Activated CD8-positive, alpha-beta T cell treated with anti-CD3 and anti-CD28 coated beads for 36 hours (primary cell): Measurements from ENCODE around the gene SYK. TPM values are rescaled to one million over a fixed set of nuclear protein-coding genes. Genes with fewer than 3 reads are reported as not detected.

ENCODE experiments used
- ATAC-seq: fragments of 200-7000 bp; cut with Tn5 transposase; one replicate; pipeline ENCODE4 v1.10.0; 2021; ENCODE audit warnings: mild to moderate bottlenecking, moderate library complexity
- CTCF ChIA-PET: fragments of 350-600 bp; sonication (Branson Sonifier 250); formaldehyde crosslinking; loops from one replicate; lab custom pipeline; 2021; ENCODE audit warnings: antibody characterized with exemption; lab: Charles Lee
- POLR2A ChIA-PET: fragments of 350-600 bp; sonication (Branson Sonifier 250); formaldehyde crosslinking; loops from one replicate; lab custom pipeline; 2021; ENCODE audit warnings: antibody characterized with exemption; lab: Charles Lee
- DNase-seq: peaks from one replicate; pipeline ENCODE4 v3.0.0-alpha.2; 2020
- H3K27ac Mint-ChIP-seq: one replicate; pipeline ENCODE4 v1.8.0; 2021; ENCODE audit warnings: mild to moderate bottlenecking, mixed read lengths
- H3K27me3 Mint-ChIP-seq: one replicate; pipeline ENCODE4 v1.8.0; 2021; ENCODE audit warnings: mixed read lengths
- H3K36me3 Mint-ChIP-seq: one replicate; pipeline ENCODE4 v1.8.0; 2021; ENCODE audit warnings: low read depth, mixed read lengths
- H3K4me1 Mint-ChIP-seq: one replicate; pipeline ENCODE4 v1.8.0; 2021; ENCODE audit warnings: low read depth, mixed read lengths
- H3K4me3 Mint-ChIP-seq: one replicate; pipeline ENCODE4 v1.8.0; 2021; ENCODE audit warnings: mild to moderate bottlenecking, moderate library complexity, mixed read lengths
- H3K9me3 Mint-ChIP-seq: one replicate; pipeline ENCODE4 v1.8.0; 2021; ENCODE audit warnings: mixed read lengths
- CTCF ChIP-seq: fragments of 200-600 bp; IDR thresholded peaks from one replicate; pipeline ENCODE4 v1.8.0; 2022; ENCODE audit warnings: antibody characterized with exemption, mild to moderate bottlenecking
- intact Hi-C: fragments of 100-400 bp; cut with micrococcal nuclease; formaldehyde crosslinking; loops from one replicate; pipeline ENCODE4 v1.10.0; 2022
- total RNA-seq, 2 experiments: library from RNA; stranded (reverse); gene quantifications; one replicate each; pipeline ENCODE4 v1.2.3, GENCODE V29; 2021

The SYK gene
- total RNA-seq, 2 experiments from 2014 or later = 0.20 to 0.56 TPM

GRCh38 chr9:90821697-90822096, 20.1 kb downstream of the SYK start:
- no peak for DNase-seq
- Mint-ChIP-seq H3K36me3 (no peaks in the 10 kb centered on the region), H3K27ac (no peak overlapping the region), H3K9me3 (no peaks in the 10 kb centered on the region), H3K4me3 (no peak overlapping the region), H3K27me3 (peaks cover 6% of the 10 kb centered on the region), H3K4me1 (no peaks in the 10 kb centered on the region)
- CTCF ChIA-PET = no interaction called here
- no peak for ATAC-seq
- TF ChIP-seq CTCF = no peak
- intact Hi-C loops = no loop called here
- POLR2A ChIA-PET = no interaction called here

GRCh38 chr9:90822866-90823265, 21.2 kb downstream of the SYK start:
- DNase-seq = no peak
- Mint-ChIP-seq H3K4me1 (no peaks in the 10 kb centered on the region), H3K4me3 (no peak overlapping the region), H3K9me3 (no peaks in the 10 kb centered on the region), H3K36me3 (no peaks in the 10 kb centered on the region), H3K27ac (no peak overlapping the region), H3K27me3 (peaks cover 8% of the 10 kb centered on the region)
- ChIA-PET CTCF (no interaction called here), POLR2A (no interaction called here)
- no peak for TF ChIP-seq CTCF
- intact Hi-C loops = no loop called here
- ATAC-seq = no peak

DNA sequence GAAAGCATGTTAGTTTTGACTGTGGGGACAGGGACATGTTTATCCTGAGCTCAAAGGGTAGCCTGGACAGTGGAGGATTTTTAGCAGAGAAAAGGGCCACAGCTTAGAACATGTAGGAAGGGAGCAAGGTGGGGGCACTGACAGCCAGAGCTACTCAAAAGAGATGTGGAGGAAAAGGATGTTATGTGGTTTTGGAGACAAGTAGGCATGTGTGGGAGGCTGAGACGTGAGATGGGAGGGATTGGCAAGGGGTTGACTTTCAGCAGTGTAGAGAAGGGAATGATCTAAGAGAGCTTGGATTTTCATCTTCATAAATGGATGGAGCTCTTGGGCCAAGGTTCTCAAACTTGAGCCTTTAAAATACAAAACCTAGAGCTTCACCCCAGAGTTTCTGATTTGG, 24.0 kb downstream of the SYK start:
- ATAC-seq (no peak), DNase-seq (no peak)
- H3K36me3 Mint-ChIP-seq = no peaks in the 10 kb centered on the region
- ChIA-PET POLR2A (no interaction called here), CTCF (no interaction called here)
- intact Hi-C loops = no loop called here
- TF ChIP-seq CTCF = no peak
- no peak overlapping the region for H3K27ac Mint-ChIP-seq
- no peaks in the 10 kb centered on the region for H3K9me3 Mint-ChIP-seq
- no peaks in the 10 kb centered on the region for H3K4me1 Mint-ChIP-seq
- H3K27me3 Mint-ChIP-seq = peaks cover 8% of the 10 kb centered on the region
- H3K4me3 Mint-ChIP-seq = no peak overlapping the region

GRCh38 chr9:90826326-90827020, 24.9 kb downstream of the SYK start:
- CTCF ChIA-PET = no interaction called here
- intact Hi-C loops = no loop called here
- Mint-ChIP-seq H3K27ac (no peak overlapping the region), H3K27me3 (peaks cover 5% of the 10 kb centered on the region), H3K9me3 (no peaks in the 10 kb centered on the region), H3K36me3 (no peaks in the 10 kb centered on the region), H3K4me1 (no peaks in the 10 kb centered on the region), H3K4me3 (no peak overlapping the region)
- no peak for TF ChIP-seq CTCF
- POLR2A ChIA-PET = no interaction called here
- ATAC-seq = no peak
- DNase-seq = no peak

GRCh38 chr9:90827181-90827871, 25.7 kb downstream of the SYK start:
- H3K27me3 Mint-ChIP-seq = peaks cover 5% of the 10 kb centered on the region
- POLR2A ChIA-PET = no interaction called here
- no peaks in the 10 kb centered on the region for H3K4me1 Mint-ChIP-seq
- no peak for DNase-seq
- CTCF ChIA-PET = interaction anchor here (1.0 kb wide), 1 partner anchor 12 kb away, joined by 3 read pairs; no protein-coding TSS in a partner anchor
- ATAC-seq = no peak
- TF ChIP-seq CTCF = no peak
- H3K9me3 Mint-ChIP-seq = no peaks in the 10 kb centered on the region
- intact Hi-C loops = no loop called here
- H3K4me3 Mint-ChIP-seq = no peak overlapping the region
- H3K27ac Mint-ChIP-seq = no peak overlapping the region
- H3K36me3 Mint-ChIP-seq = no peaks in the 10 kb centered on the region
